ENCODE results near the gene LTBP1. TPM values are rescaled to one million over a fixed set of nuclear protein-coding genes. Genes with fewer than 3 reads are reported as not detected.

LTBP1 gene
- total and polyA plus RNA-seq, 8 donors = 11.0 to 134 (median 25.6) TPM

GRCh38 chr2:33380719-33381118 is 434.0 kb downstream of the LTBP1 start:
- Histone ChIP-seq H3K27me3 (no peaks in the 10 kb centered on the region), H3K27ac (no peak overlapping the region), H3K9me3 (no peaks in the 10 kb centered on the region), H3K4me1 (peaks cover 0 to 8% (median 4%) of the 10 kb centered on the region in 4 donors), H3K4me3 (no peak overlapping the region), H3K36me3 (no peaks in the 10 kb centered on the region)
- TF ChIP-seq, protein P1, sequence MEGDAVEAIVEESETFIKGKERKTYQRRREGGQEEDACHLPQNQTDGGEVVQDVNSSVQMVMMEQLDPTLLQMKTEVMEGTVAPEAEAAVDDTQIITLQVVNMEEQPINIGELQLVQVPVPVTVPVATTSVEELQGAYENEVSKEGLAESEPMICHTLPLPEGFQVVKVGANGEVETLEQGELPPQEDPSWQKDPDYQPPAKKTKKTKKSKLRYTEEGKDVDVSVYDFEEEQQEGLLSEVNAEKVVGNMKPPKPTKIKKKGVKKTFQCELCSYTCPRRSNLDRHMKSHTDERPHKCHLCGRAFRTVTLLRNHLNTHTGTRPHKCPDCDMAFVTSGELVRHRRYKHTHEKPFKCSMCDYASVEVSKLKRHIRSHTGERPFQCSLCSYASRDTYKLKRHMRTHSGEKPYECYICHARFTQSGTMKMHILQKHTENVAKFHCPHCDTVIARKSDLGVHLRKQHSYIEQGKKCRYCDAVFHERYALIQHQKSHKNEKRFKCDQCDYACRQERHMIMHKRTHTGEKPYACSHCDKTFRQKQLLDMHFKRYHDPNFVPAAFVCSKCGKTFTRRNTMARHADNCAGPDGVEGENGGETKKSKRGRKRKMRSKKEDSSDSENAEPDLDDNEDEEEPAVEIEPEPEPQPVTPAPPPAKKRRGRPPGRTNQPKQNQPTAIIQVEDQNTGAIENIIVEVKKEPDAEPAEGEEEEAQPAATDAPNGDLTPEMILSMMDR (IDR thresholded peaks at IDR 0.05) = no peak
- TF ChIP-seq POLR2AphosphoS5 (IDR thresholded peaks at IDR 0.05) = no peak
- TF ChIP-seq EP300 (IDR thresholded peaks at IDR 0.05) = no peak
- no peak for TF ChIP-seq POLR2A (IDR thresholded peaks at IDR 0.05)
- no peak for DNase-seq
- intact Hi-C loops (cut with DNase I; ENCODE audit: low total_unique reads) = no loop called here
- 63 to 79% (median 76%) methylated on average over 2 of the region's 2 CpGs for WGBS, 5 donors

- 76 to 86% (median 81%) methylated on average over 4 of the region's 4 CpGs for WGBS, 5 donors
- TF ChIP-seq POLR2AphosphoS5 (IDR thresholded peaks at IDR 0.05) (no peak), POLR2A (IDR thresholded peaks at IDR 0.05) (no peak), EP300 (IDR thresholded peaks at IDR 0.05) (no peak)
- TF ChIP-seq, protein P1 (IDR thresholded peaks at IDR 0.05) = no peak
- intact Hi-C loops (cut with DNase I; ENCODE audit: low total_unique reads) = no loop called here
These were observed 434.6 kb downstream of the LTBP1 start for GRCh38 chr2:33381301-33381858.

DNA sequence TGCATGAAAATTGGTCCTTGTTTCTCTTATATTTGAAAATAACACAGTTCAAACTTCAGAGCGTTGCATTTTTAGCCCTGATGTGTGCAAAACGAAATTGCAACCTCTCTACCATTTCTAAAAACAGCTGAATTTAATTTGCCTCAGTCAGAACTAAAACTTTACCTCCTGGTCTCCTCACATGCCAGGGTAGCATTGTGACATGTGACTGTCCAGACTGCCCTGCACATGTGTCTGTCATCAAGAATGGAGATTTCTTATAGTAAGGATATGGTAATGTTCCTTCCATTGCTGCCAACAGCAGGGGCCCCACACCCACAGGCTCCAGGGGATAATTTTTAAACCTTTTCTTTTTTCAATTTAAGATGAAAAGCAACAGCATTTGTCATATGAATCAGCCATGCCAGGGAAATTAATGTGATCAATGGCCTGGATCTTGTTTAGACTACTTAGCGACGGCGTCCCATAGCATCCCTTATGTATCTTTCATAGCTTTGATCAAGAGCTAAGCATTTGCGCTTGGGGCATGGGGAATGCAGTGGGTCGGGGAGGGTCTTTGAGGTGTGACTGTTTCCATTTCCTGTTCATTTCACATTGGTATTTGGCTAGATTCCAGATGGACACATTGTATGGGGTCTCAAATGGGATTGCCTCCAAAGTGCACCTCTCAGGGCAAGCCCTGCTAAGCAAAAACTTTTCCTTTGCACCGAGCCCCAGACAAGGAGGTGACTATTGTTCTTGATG is 437.3 kb downstream of the LTBP1 start:
- DNase-seq = no peak
- Histone ChIP-seq H3K9me3 (no peaks in the 10 kb centered on the region), H3K27ac (no peak overlapping the region), H3K4me3 (no peak overlapping the region), H3K4me1 (no peaks in the 10 kb centered on the region), H3K36me3 (no peaks in the 10 kb centered on the region), H3K27me3 (no peaks in the 10 kb centered on the region)
- WGBS, 5 donors = 85 to 90% (median 87%) methylated on average over 8 of the region's 8 CpGs
- TF ChIP-seq, protein P1 (IDR thresholded peaks at IDR 0.05) = no peak
- TF ChIP-seq EP300 (IDR thresholded peaks at IDR 0.05) (no peak), POLR2A (IDR thresholded peaks at IDR 0.05) (no peak), POLR2AphosphoS5 (IDR thresholded peaks at IDR 0.05) (no peak)
- intact Hi-C loops (cut with DNase I; ENCODE audit: low total_unique reads) = no loop called here

More at GRCh38 chr2:33381301-33381858, 434.6 kb downstream of the LTBP1 start:
- Histone ChIP-seq H3K36me3 (no peaks in the 10 kb centered on the region), H3K9me3 (no peaks in the 10 kb centered on the region), H3K27me3 (no peaks in the 10 kb centered on the region), H3K4me3 (no peak overlapping the region), H3K27ac (no peak overlapping the region), H3K4me1 (peaks cover 0 to 8% (median 4%) of the 10 kb centered on the region in 4 donors)
- DNase-seq = no peak

- no peak for TF ChIP-seq EP300 (IDR thresholded peaks at IDR 0.05)
- TF ChIP-seq POLR2AphosphoS5 (IDR thresholded peaks at IDR 0.05) = no peak
- TF ChIP-seq, protein P1 (IDR thresholded peaks at IDR 0.05) = no peak
- no peak for TF ChIP-seq POLR2A (IDR thresholded peaks at IDR 0.05)
- H3K27me3 ChIP-seq = no peaks in the 10 kb centered on the region
- no peak overlapping the region for H3K27ac ChIP-seq
- DNase-seq = no peak
- H3K4me3 ChIP-seq = no peak overlapping the region
- no peaks in the 10 kb centered on the region for H3K9me3 ChIP-seq
- no peaks in the 10 kb centered on the region for H3K36me3 ChIP-seq
- 74 to 100% (median 88%) methylated on average over 2 of the region's 2 CpGs for WGBS, 5 donors
- H3K4me1 ChIP-seq = no peaks in the 10 kb centered on the region
- intact Hi-C loops (cut with DNase I; ENCODE audit: low total_unique reads) = no loop called here
These were observed 437.8 kb downstream of the LTBP1 start for GRCh38 chr2:33384599-33384961.
